Glomerular visceral epithelial cell (primary cell): ENCODE data around the gene KDM4B.

ENCODE experiments used
- DNase-seq: peaks from one replicate; pipeline ENCODE4 v3.0.0-alpha.2; 2016; ENCODE audit errors: extremely low spot score

Gene KDM4B

DNA sequence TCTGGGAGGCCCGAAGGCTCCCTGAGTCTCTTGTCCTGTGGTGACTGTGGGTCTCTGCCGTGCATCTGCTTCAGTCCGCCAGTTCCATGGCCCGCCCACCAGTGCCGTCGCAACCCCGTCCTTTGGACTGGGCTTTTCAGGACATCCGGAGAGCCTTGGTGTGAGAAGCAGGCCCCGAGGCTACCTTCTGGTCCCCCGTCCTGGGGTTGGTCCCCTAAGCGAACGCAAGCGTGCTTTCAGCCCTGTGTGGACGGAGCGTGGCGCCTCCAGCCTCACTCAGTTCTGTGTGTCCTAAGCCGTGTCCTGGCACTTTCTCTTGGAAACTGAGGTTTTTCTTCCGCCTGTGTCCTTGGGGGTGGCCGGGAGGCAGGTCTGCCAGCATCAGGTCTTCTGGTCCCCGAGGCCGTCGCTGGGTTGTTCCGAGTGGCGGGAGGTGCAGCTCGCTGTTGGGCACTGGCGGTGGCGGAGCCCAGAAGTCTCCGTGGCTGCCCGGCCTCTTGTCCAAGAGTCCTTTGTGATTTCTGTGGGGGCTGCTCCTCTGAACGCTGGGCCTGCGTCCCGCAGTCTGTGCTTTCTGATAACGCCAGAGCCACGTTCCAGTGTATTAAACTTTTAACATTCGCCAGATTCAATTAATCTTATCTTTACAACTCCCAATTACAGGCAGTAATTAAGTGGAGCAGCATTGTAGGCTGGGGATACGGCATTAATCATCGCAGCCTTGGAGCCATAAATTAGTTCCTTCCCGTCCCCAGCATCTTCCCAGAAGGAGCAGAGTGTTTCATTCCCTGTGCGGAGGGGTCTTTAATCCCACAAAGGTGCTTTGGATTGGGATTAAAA is 99.5 kb downstream of the KDM4B start:
- DNase-seq, result no peak

DNA sequence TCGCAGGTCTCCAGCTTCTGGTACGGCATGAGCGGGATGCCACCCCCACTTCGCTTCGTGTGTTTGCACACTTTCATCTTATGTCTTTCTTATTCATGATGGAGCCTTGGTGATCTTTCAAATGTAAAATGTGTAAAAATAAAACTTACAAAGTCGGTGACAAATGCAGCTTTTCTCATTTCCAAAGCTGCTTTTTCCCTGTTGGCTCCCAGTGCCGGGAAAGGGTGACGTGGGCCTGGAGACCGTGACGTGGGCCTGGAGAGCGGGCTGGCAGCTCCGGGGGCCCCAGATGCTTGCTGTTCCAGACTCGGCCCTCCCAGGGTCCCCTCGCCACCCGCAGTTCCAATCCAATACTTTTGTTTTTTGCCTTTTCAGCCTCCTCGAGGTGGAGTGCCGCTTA is 101.4 kb downstream of the KDM4B start:
- no peak for DNase-seq

DNA sequence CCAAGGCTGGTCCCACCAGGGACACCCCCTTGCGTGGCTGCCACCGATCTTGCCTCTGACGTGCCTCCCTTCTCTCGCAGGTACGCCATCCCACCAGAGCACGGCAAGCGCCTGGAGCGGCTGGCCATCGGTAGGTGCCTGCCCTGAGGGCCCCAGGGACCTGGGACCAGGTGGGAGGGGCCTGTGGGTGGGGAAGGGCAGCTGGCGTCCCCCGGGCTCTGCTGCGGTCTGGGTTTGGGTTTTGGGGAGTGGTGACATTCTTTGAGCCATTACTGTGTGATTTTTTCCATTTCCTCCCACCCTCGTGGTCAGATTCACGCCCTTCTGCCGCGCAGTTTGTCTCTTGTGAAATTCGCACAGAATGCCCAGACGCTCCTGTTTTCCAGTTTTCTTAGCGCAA is 102.0 kb downstream of the KDM4B start:
- no peak for DNase-seq

DNA sequence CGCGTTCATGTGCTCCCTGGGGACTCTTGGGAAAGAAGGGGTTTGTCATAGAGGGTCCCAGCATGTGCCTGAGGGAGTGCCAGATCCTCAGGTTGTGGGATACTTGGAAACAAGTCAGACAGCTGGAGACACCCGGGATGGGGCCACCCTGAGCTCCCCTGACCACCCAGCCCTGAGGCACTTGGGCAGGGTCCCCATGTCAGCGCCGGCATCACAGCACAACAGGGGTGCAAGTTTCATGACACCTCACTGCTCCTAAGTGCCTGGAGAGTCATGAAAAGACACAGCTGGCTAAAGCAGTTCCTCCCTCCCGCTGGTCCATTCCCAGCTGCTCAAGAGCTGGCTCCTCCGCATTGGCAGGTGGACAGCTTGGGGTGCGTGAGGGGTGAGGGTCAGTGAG is 102.7 kb downstream of the KDM4B start:
- no peak for DNase-seq

DNA sequence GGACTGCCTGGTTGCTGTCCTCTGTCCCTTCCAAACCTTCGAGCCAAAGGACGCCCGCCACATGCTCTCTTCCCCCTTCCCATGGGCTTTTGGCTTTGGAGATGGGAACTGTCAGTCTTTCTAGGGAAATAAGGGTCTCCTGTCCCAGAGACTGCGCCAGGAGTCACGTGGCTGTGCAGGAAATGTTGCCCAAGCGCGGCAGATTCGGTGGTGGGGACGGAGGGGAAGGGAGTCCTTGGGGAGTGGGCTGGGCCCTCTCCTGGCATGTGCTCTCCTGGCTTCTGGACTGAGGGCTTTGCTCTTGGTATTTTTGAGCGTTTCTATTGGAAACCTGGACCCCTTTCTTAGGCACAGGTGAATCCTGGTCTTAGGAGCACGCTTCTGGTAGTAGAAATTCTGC is 103.2 kb downstream of the KDM4B start:
- DNase-seq, result no peak

DNA sequence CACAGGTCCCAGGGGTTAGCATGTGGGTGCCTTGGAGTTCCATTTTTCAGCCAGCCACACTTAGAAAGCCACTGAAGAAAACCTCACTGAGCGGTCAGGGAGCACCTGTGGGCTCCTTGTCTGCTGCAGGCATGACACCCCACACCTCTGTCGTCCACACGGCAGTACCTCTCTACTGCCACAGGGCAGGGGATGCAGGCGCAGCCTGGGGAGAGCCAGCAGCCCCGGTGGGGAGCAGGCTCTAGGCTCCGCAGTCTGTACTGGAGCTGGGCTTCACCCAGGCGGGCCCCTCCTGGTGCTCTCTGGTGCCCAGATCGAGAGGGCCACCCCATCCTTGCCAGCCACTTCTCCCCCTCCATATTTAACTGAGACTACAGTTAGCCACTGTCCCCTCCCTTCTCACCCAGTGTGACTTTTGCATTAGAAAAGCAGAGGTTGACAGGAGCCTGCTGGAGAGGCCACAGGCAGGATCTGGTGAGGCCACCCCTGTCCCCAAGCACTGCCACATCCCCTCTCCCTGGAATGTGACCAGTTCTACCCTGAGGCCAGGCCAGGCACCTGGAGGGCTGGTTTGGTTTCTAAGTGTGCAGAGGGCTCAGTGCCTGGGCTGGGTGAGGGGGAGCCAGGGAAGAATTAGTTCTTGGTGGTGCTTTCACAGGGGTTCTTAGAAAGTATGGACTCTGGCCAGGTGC is 104.4 kb downstream of the KDM4B start:
- no peak for DNase-seq

DNA sequence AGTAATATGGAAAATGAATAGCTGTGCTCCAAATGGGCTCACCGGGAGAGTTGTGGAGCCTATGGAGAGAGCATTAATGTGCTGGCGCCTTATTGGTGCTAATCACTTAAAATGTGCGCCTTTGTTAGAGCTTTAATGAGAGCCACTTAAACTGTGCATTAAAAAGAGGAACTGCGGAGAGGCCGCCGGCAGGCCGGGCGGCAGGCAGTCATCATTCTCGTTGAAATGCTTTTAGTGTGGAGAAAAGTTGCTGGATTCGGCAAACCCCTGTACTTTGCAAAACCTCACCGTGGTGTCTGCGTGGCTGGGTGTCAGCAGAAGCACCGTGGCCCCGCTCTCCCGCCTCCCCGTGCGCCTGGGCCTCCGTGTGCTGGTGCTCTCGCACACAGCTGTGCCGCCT is 105.5 kb downstream of the KDM4B start:
- DNase-seq, result no peak

DNA sequence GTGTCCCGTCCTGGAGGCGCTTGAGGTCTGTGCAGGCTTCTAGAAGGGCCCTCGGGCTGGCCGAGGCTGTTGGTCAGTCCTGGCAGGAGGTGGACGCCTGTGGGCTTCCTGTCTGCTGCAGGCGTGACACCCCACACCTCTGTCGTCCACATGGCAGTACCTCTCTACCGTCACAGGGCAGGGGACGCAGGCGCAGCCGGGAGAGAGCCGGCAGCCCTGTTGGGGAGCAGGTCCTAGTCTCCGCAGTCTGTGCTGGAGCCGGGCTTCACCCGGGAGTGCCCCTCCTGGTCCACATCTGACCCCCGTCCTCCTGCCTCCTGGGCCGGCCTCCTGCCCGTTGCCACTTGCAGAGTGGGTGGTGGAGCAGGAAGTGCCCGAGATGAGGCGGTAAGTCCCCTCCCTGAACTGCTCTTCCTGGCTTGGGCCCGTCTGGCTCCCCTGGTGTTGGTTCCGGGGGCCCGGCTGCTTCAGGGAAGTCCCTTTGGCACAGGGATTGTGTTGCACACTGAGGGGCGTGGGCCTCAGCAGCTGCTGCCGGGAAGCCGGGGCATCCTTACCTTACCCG is 106.0 kb downstream of the KDM4B start:
- DNase-seq, result no peak

DNA sequence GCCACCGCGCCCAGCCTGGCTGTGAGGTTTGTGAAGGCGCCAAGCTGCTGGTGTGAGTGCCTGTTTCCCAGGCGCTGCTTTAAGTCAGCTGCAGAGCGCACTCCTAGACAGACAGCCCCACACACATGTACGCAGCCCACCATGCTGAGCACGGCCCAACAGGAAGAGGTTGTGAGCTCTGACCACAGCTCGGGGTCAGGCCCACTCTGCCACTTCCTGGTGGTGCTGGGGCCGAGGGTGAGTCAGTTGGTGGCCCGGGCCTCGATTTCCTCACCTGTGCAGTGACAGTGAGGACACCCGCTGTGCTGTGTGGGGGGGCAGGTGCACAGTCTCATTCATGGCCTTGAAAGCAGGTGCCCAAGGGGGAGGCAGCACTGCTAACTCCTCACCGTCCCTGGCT is 106.7 kb downstream of the KDM4B start:
- DNase-seq, result no peak

DNA sequence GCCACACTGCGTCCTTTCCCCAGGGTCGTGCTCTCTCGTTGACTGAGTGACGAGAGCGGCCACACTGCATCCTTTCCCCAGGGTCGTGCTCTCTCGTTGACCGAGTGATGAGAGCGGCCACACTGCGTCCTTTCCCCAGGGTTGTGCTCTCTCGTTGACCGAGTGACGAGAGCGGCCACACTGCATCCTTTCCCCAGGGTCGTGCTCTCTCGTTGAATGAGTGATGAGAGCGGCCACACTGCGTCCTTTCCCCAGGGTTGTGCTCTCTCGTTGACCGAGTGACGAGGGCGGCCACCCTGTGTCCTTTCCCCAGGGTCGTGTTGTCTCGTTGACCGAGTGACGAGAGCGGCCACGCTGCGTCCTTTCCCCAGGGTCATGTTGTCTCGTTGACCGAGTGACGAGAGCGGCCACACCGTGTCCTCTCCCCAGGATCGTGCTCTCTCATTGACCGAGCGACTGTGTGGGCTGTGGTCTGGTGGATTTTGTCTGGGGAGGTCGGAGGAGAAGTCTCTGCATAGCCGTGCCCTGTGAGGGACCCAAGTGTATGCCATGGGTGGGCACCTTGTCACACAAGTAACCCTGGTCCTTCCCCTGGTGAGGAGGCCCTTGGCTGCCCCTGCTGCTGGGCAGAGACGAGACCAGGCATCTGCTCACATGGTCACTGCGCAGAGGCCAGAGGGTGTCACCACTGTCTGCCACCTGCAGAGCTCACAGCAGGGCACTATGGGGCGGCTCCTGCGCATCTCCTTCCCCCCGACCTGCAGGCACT is 107.7 kb downstream of the KDM4B start:
- no peak for DNase-seq

DNA sequence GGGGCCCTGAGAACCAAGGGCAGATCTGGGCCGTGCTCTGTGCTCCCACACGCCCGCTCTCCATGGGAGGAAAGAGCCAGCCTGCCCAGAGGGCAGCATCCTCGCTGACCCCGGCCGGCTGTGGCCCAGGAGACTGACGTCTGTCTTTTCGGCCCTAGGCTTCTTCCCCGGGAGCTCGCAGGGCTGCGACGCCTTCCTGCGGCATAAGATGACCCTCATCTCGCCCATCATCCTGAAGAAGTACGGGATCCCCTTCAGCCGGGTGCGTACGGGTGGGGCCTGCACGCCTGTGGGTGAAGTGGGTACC is 108.2 kb downstream of the KDM4B start:
- no peak for DNase-seq

DNA sequence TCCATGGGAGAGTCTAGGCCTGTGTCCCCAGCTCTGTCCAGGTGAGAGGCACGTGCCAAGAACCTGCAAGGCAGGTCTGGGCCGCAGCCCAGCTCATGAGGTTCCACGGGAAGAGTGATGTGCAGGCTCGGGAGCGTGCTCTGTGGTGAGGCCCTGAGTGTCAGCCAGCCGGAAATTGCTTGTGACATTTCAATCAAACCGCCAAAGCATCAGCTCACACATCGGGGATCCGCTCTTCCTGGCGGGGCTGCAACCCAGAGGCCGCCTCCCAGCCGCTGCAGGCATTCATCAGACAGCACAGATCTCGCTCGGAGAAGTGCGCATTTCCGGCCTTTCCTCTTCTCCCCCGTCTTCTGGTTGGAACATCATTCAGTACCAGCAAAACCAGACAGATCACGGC is 109.3 kb downstream of the KDM4B start:
- no peak for DNase-seq

DNA sequence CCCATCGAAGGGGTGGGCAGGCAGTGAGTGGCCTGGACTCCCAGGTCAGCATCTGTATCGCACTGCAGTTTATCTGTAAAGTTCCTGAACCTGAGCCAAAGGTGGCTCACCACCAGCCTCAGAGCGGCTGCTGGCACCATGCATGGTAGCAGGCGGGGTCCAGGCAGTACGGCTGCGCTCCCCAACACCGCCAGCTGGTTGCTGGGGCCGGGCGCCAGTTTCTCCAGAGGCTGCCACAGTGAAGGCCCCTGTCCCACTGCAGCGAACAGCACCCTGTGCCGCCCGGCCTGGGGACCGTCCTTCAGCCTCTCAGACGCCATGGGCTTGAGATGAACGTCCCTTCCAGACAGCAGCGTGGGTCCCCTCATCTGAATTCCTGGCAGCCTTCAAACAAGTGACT is 109.8 kb downstream of the KDM4B start:
- no peak for DNase-seq

DNA sequence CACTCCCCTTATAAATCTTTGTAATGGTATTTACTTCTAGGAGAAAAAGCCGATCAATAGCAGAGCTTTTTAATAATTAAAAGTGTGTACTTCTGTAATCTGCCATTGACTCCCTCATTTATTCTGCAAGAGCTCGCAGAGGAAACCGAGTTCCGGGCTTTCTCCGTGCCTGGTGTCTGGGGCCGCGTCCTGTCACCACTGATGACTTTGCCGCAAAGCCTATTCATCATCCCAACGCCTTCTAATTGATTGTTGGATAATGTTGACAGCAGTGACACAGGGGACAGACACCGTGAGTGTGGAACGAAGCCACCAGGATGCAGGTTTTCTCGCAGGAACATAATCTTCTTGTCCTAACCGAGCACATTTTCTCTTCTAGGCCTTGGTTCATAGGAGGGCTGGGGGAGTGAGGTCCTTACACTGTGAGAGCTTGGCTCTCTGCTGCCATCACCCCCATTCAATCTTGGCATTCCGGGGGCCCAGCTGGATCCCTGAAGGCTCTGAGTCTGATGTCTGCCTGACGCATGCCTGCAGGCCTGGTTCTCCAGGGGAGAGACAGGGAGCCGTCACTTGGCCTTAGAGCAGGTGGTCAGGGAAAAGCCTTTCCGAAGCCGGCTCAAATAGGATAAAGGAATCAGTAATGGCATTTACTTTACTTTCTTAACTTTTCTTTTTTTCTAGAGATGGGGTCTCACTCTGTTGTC is 110.3 kb downstream of the KDM4B start:
- no peak for DNase-seq

DNA sequence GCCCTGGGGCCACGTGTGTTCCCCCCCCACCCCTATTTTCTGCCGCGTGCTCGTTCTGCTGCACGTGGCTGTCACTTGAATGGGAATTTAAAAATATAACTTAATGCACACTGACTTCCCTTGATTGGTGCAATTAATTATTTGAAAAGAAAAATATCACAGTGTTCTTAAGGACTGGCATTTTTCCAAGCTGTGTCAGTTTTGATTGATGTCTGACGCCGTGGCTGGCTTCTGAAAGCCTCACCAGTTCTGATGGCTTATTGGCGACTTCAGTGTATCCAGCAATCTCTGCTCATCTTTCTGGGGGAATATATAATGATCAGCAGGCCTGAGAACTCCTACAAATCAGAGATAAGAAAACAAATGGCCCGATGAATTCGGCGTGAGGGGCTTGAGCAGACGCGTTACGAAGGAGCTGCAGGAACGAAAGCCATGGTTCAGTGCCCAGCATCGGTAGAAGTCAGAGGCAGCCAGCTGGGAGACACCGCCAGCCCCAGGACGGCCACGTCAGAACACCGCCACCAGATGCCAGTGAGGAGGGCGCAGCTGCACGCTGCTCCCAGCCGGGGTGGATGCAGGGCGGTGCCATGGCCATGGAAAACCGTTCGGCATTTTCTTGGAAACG is 111.2 kb downstream of the KDM4B start:
- DNase-seq, result no peak

DNA sequence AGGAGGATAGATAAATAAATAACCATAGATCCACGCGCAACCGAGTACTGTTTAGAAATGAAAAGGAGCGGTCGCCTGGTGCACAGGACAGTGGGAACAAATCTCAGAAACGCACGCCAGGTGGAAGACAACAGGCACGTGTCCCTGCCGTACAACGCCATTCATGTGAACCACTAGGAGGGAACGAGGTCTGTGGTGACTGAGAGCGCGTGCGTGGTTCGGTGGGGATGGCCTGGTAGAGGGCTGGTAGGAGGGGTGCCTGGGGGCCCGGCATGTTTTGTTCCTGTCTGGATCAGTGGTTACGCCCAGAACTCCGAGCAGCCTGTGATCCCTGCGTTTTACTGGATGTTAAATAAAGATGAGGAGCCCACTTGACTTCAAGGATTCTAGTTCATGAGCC is 111.9 kb downstream of the KDM4B start:
- no peak for DNase-seq

DNA sequence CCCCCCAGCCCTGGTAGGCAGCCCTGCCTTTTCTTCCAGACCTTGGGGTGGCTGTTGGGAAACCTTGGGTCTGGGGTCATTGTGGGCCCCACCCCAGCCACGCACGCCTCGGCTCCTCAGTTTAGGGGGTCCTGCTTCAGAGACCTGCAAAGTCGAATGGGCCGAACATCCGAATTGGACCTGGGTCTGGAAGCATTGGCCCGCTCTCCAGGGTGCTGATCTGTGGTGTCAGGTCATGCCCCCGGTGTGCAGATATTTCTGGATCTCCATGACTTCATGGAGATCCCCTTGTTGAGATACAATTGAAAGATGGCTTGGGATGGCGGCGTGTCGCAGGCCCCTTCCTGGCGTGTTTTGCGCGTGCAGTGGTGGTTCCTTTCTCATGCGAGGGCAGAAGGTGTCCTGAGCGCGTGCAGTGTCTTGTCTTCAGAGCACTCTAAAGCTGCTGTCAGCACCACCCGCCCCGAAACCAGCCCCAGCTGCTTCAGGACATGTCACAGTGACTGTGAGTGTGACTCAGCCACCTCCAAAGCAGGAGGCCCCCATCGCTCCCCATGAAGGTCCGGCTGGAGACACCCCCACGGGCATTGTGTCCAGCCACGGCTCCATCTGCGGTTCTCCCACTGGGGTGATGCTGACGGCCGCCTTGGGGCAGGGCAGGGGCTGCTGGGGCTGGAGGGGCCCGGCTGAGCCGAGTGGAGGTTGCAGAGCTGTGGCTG is 112.7 kb downstream of the KDM4B start:
- DNase-seq, result no peak

DNA sequence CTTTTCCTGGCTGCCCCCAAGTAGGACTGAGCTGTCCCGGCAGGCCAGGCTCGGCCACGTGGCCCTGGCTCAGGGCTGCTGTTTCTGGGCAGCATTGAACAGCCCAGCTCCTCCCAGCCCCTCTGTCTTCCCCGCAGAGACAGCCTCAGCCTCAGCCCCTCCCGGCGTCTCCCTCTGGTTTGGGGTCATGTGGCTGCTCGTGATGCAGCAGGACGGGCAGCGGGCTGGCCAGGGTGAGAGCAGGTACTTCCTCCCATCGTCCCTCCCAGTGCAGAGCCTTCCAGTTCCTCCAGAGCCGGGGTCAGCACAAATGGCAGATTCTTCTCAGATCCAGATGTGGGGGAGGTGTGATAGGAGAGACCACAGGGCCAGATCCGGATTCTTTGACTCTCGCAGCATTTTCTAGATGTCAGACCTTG is 114.6 kb downstream of the KDM4B start:
- DNase-seq, result no peak

DNA sequence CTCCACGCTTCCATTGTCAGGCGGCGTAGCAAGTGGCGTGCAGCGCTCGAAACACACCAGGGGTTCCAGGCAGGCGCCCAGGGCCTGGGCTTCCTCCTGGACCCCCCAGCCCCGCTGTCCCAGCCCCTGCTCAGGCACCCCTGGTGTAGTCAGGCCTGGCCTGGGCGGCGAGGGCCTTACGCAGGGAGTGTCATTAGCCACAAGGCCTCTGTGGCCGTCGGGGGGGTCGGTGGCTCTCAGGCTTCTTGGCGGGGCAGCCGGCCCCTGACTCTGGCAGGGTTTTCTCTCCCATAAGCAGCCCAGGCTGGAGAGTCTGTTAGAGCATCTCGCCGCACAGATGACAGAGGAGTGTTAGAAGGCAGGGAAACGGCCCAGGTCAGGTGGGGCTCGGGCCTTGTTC is 116.7 kb downstream of the KDM4B start:
- DNase-seq, result no peak

DNA sequence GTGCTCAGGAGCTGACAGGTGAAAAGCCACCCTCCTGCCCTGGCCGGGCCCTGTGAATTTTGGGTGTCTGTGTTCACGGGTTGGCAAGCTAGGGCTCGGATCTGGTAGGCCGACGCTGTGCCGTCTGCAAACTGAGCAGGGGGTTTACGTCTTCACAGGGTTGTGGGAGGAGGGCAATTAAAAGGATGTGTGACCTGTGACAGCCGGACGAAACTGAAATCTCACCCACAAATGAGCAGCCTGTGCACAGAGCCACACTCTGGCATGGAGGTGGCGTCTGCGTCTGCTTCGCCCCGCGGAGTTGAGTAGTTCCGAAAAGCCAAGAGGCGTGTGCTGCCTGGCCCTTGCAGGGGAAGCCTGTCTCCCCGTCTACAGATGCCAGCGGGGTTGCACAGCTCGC is 117.3 kb downstream of the KDM4B start:
- DNase-seq, result no peak
